HepG2 (cell line): Measurements from ENCODE around the gene PCDHGA7. TPM values are rescaled to one million over a fixed set of nuclear protein-coding genes. Genes with fewer than 3 reads are reported as not detected.

Experiments
- ATAC-seq: fragments of 200-7000 bp; cut with Tn5 transposase; 3 replicates; pipeline ENCODE4 v1.9.1; 2020; ENCODE audit warnings: mild to moderate bottlenecking, moderate library complexity
- BruUV-seq: library from RNA; stranded (reverse); fragments of 400-500 nt; replicated peaks from 2 replicates; lab custom pipeline; 2021; lab: Mats Ljungman, UMichigan
- CTCF ChIA-PET: fragments of 300-600 bp; formaldehyde crosslinking; extraction: SDS; loops from one replicate; lab custom pipeline; 2021; ENCODE audit warnings: low total read pairs, inconsistent platforms, low intra/inter-chr PET ratio; lab: Yijun Ruan, JAX
- POLR2A ChIA-PET: fragments of 350-600 bp; sonication (Branson Sonifier 250); formaldehyde crosslinking; loops from one replicate; lab custom pipeline; 2020; ENCODE audit warnings: antibody characterized with exemption, inconsistent platforms; lab: Yijun Ruan, JAX
- DNase-seq: peaks from one replicate; pipeline ENCODE4 v3.0.0-alpha.2; 2015; ENCODE audit warnings: low spot score
- FAIRE-seq: peaks from 3 replicates; lab custom pipeline; 2011; peaks lifted over from hg19 to GRCh38; lab: Jason Lieb, UNC
- H2AFZ ChIP-seq: one replicate; pipeline ENCODE4 v1.6.1; 2011; ENCODE audit warnings: low read length, inconsistent platforms
- H3K27ac ChIP-seq: fragments of 300-600 bp; 3 replicates; pipeline ENCODE4 v1.8.0; 2011; ENCODE audit warnings: mixed run types, mild to moderate bottlenecking, mixed read lengths, low read length, inconsistent platforms; ENCODE audit not compliant: insufficient read depth; ENCODE audit errors: extremely low read length
- H3K27me3 ChIP-seq, 2 experiments: fragments of 200-600 bp in 1 of 2; 2 replicates in 1 of 2; 3 replicates in 1 of 2; pipeline versions ENCODE4 v1.6.0 to v1.8.0; 2011; ENCODE audit warnings: low read length in 2 of 2, mild to moderate bottlenecking in 2 of 2, moderate library complexity in 2 of 2, inconsistent platforms in 1 of 2; ENCODE audit not compliant: insufficient read depth in 2 of 2, control insufficient read depth in 1 of 2
- H3K36me3 ChIP-seq, 2 experiments: fragments of 200-600 bp in 1 of 2; replicated peaks in 1 of 2; 2 replicates in 1 of 2; 3 replicates in 1 of 2; pipeline versions ENCODE4 v1.5.1 to v1.8.0; 2011; ENCODE audit warnings: low read length in 2 of 2, inconsistent platforms in 1 of 2; ENCODE audit not compliant: insufficient read depth in 2 of 2, control insufficient read depth in 1 of 2
- H3K4me1 ChIP-seq: 2 replicates; pipeline ENCODE4 v1.5.1; 2012; ENCODE audit warnings: low read length, inconsistent platforms; ENCODE audit not compliant: insufficient read depth
- H3K4me2 ChIP-seq: 2 replicates; pipeline ENCODE4 v1.6.0; 2011; ENCODE audit warnings: low read depth, low read length, inconsistent platforms
- H3K4me3 ChIP-seq, 3 experiments: fragments of 200-600 bp in 1 of 3; sonication (generic), shearing (Covaris generic) in 1 of 3; replicated peaks in 1 of 3; 2 replicates each; pipeline ENCODE4 v1.5.1; 2011 to 2016; ENCODE audit warnings: low read length in 3 of 3, inconsistent platforms in 2 of 3, low read depth in 2 of 3, mild to moderate bottlenecking in 2 of 3, control low read depth in 1 of 3, mixed read lengths in 1 of 3; ENCODE audit not compliant: insufficient read depth in 1 of 3
- H3K79me2 ChIP-seq: one replicate; pipeline ENCODE4 v1.6.1; 2011; ENCODE audit warnings: low read length, inconsistent platforms; ENCODE audit not compliant: insufficient read depth
- H3K9ac ChIP-seq: 2 replicates; pipeline ENCODE4 v1.6.0; 2011; ENCODE audit warnings: mild to moderate bottlenecking, low read depth, low read length, inconsistent platforms; ENCODE audit not compliant: insufficient read depth
- H3K9me3 ChIP-seq: 2 replicates; pipeline ENCODE4 v1.5.1; 2012; ENCODE audit warnings: mild to moderate bottlenecking, low read length
- H4K20me1 ChIP-seq: 2 replicates; pipeline ENCODE4 v1.6.0; 2011; ENCODE audit warnings: inconsistent platforms, mild to moderate bottlenecking, low read length, moderate library complexity; ENCODE audit not compliant: insufficient read depth
- CREM ChIP-seq, 2 experiments: sonication (generic) in 1 of 2; formaldehyde crosslinking in 1 of 2; IDR thresholded peaks; 2 replicates each; pipeline versions ENCODE4 v1.4.0 to v1.6.1; 2016 to 2020; ENCODE audit warnings: antibody characterized with exemption in 1 of 2, mild to moderate bottlenecking in 1 of 2, missing genetic modification reagents in 1 of 2
- ISL2 ChIP-seq: sonication (generic); formaldehyde crosslinking; IDR thresholded peaks from 2 replicates; pipeline ENCODE4 v1.5.0; 2020; ENCODE audit warnings: missing genetic modification reagents
- KAT8 ChIP-seq: IDR thresholded peaks from 2 replicates; pipeline ENCODE4 v1.6.1; 2016; ENCODE audit warnings: missing genetic modification reagents, missing compliant biosample characterization
- ZEB1 ChIP-seq: IDR thresholded peaks from 2 replicates; pipeline ENCODE4 v1.6.1; 2012; ENCODE audit warnings: mild to moderate bottlenecking, low read depth, inconsistent platforms; ENCODE audit not compliant: insufficient replicate concordance
- ZNF616 ChIP-seq: sonication (generic); formaldehyde crosslinking; IDR thresholded peaks from 2 replicates; pipeline ENCODE4 v1.5.0; 2020; ENCODE audit warnings: low read depth, mild to moderate bottlenecking, missing genetic modification reagents
- ZNF775 ChIP-seq: sonication (generic); formaldehyde crosslinking; IDR thresholded peaks from 2 replicates; pipeline ENCODE4 v1.4.0; 2020; ENCODE audit warnings: missing genetic modification reagents, mild to moderate bottlenecking, moderate library complexity, borderline replicate concordance
- WGBS: methylation state at CpG from one replicate; pipeline ENCODE4 v1.1.6; 2017; ENCODE audit warnings: low lambda C conversion rate; 5-methylcytosine and 5-hydroxymethylcytosine counted together
- in situ Hi-C: cut with HindIII; loops from 2 replicates; pipeline ENCODE4 v1.10.0; 2017; ENCODE audit warnings: low pct_unique_long_range_greater_than_20kb; ENCODE audit not compliant: extremely low pct_ligation_motif_present
- intact Hi-C: fragments of 100-400 bp; cut with micrococcal nuclease; formaldehyde crosslinking; loops from one replicate; pipeline ENCODE4 v1.10.0; 2022; ENCODE audit not compliant: unreplicated experiment
- polyA plus RNA-seq, 8 experiments: library from polyadenylated mRNA; depleted of rRNA in 3 of 8; stranded (reverse) in 7 of 8; unstranded in 1 of 8; fragments of >200 nt; fragmentation: Illumina TruSeq in 4 of 8; extraction: Trizol in 4 of 8; gene quantifications; 2 replicates each; pipeline versions ENCODE4 v1.2.1 to v1.2.3, GENCODE V29; 2011 to 2016; ENCODE audit warnings: low read depth in 4 of 8, missing spikeins in 1 of 8, mixed read lengths in 1 of 8; ENCODE audit not compliant: insufficient read depth in 1 of 8
- total RNA-seq, 5 experiments: library from RNA; depleted of rRNA; stranded (reverse); fragments of >200 nt; fragmentation: Illumina TruSeq; extraction: Trizol; gene quantifications; 2 replicates each; pipeline ENCODE4 v1.2.3, GENCODE V29; 2016; ENCODE audit warnings: low read depth in 1 of 5
- TF ChIP-seq, protein P1 (sequence below): sonication (generic); formaldehyde crosslinking; IDR thresholded peaks from 2 replicates; pipeline ENCODE4 v1.4.0; 2020; ENCODE audit warnings: missing genetic modification reagents
- TF ChIP-seq, protein P2 (sequence below): sonication (generic); formaldehyde crosslinking; IDR thresholded peaks from 2 replicates; pipeline ENCODE4 v1.5.1; 2020; ENCODE audit warnings: missing genetic modification reagents, mild to moderate bottlenecking, borderline replicate concordance

The PCDHGA7 gene
- total and polyA plus RNA-seq, 2 of the 13 experiments (the other 11 are each of a cell fraction or from before 2014, with no cell fraction given) = 0.11 to 0.31 TPM

DNA sequence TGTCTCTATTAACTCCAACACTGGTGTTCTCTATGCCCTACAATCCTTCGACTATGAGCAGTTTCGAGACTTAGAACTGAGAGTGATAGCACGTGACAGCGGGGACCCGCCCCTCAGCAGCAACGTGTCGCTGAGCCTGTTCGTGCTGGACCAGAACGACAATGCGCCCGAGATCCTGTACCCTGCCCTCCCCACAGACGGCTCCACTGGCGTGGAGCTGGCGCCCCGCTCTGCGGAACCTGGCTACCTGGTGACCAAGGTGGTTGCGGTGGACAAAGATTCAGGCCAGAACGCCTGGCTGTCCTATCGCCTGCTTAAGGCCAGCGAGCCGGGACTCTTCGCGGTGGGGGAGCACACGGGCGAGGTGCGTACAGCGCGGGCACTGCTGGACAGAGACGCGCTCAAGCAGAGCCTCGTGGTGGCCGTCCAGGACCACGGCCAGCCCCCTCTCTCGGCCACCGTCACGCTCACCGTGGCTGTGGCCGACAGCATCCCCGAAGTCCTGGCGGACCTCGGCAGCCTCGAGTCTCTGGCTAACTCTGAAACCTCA, 40.3 kb downstream of the PCDHGA7 start:
- no peak for FAIRE-seq
- in situ Hi-C loops (no loop called here), intact Hi-C loops (no loop called here)
- WGBS = 69% methylated on average over 18 of the region's 42 CpGs
- ChIA-PET CTCF (interaction anchor here (0.6 kb wide), 1 partner anchor 8 kb away, joined by 4 read pairs; the partner anchor contains the start of gene PCDHGA12), POLR2A (no interaction called here)
- Histone ChIP-seq H3K36me3 (no peaks in the 10 kb centered on the region), H3K4me3 (no peak overlapping the region), H3K9ac (no peak overlapping the region), H4K20me1 (no peaks in the 10 kb centered on the region), H2AFZ (no peak overlapping the region), H3K27me3 (no peaks in the 10 kb centered on the region), H3K9me3 (peaks cover 30% of the 10 kb centered on the region), H3K4me2 (no peak overlapping the region), H3K27ac (no peak overlapping the region), H3K4me1 (no peaks in the 10 kb centered on the region), H3K79me2 (no peaks in the 10 kb centered on the region)
- DNase-seq = no peak
- no peak for TF ChIP-seq KAT8 (CRISPR knock-in tag)
- TF ChIP-seq ZNF775 (CRISPR knock-in tag) = no peak
- TF ChIP-seq, protein P1, sequence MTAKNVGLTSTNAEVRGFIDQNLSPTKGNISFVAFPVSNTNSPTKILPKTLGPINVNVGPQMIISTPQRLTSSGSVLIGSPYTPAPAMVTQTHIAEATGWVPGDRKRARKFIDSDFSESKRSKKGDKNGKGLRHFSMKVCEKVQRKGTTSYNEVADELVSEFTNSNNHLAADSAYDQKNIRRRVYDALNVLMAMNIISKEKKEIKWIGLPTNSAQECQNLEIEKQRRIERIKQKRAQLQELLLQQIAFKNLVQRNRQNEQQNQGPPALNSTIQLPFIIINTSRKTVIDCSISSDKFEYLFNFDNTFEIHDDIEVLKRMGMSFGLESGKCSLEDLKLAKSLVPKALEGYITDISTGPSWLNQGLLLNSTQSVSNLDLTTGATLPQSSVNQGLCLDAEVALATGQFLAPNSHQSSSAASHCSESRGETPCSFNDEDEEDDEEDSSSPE = no peak
- no peak for TF ChIP-seq ISL2
- TF ChIP-seq ZNF616 (CRISPR knock-in tag) = no peak
- TF ChIP-seq, protein P2, sequence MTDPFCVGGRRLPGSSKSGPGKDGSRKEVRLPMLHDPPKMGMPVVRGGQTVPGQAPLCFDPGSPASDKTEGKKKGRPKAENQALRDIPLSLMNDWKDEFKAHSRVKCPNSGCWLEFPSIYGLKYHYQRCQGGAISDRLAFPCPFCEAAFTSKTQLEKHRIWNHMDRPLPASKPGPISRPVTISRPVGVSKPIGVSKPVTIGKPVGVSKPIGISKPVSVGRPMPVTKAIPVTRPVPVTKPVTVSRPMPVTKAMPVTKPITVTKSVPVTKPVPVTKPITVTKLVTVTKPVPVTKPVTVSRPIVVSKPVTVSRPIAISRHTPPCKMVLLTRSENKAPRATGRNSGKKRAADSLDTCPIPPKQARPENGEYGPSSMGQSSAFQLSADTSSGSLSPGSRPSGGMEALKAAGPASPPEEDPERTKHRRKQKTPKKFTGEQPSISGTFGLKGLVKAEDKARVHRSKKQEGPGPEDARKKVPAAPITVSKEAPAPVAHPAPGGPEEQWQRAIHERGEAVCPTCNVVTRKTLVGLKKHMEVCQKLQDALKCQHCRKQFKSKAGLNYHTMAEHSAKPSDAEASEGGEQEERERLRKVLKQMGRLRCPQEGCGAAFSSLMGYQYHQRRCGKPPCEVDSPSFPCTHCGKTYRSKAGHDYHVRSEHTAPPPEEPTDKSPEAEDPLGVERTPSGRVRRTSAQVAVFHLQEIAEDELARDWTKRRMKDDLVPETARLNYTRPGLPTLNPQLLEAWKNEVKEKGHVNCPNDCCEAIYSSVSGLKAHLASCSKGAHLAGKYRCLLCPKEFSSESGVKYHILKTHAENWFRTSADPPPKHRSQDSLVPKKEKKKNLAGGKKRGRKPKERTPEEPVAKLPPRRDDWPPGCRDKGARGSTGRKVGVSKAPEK (CRISPR knock-in tag) = no peak
- no peak for TF ChIP-seq ZEB1
- no peak for TF ChIP-seq CREM (IDR thresholded peaks at IDR 0.05)
- no peak for TF ChIP-seq CREM (CRISPR knock-in tag; IDR thresholded peaks at IDR 0.05)
- no peak for ATAC-seq
- BruUV-seq = no TSS peak
